Thymus (tissue), 11 donors: ENCODE results near the gene NPC2. TPM values are rescaled to one million over a fixed set of nuclear protein-coding genes. Genes with fewer than 3 reads are reported as not detected.
A peak's percentile ranks its signal among the peaks of the same experiment; 100 is the strongest.
"Not testable (repeated sequence)": the region's sequence is repeated elsewhere in the genome, so short reads cannot be mapped to it uniquely, and the experiment has no call there.

Experiments used
- DNase-seq, 9 donors: peaks; one replicate each; pipeline ENCODE4 v3.0.0-alpha.2; 2013; ENCODE audit warnings: low spot score in 9 of 9, low read depth in 6 of 9, missing footprints in 1 of 9
- H3K27ac ChIP-seq, 2 donors: one replicate each; pipeline ENCODE4 v1.5.1; 2013; ENCODE audit warnings: control low read depth in 1 of 2, low read depth in 1 of 2, low read length in 1 of 2, mild to moderate bottlenecking in 1 of 2, moderate library complexity in 1 of 2
- H3K27me3 ChIP-seq, 2 donors: one replicate each; pipeline ENCODE4 v1.5.1; 2013; ENCODE audit warnings: low read length in 1 of 2; ENCODE audit not compliant: control insufficient read depth in 2 of 2, insufficient read depth in 1 of 2
- H3K36me3 ChIP-seq, 2 donors: one replicate each; pipeline ENCODE4 v1.5.1; 2013; ENCODE audit warnings: low read length in 1 of 2, mild to moderate bottlenecking in 1 of 2, moderate library complexity in 1 of 2; ENCODE audit not compliant: control insufficient read depth in 2 of 2, insufficient read depth in 2 of 2
- H3K4me1 ChIP-seq, 2 donors: one replicate each; pipeline ENCODE4 v1.5.1; 2013; ENCODE audit warnings: low read length in 2 of 2; ENCODE audit not compliant: control insufficient read depth in 2 of 2, insufficient read depth in 2 of 2
- H3K4me3 ChIP-seq, 2 donors: one replicate each; pipeline ENCODE4 v1.5.1; 2013; ENCODE audit warnings: low read length in 2 of 2, control low read depth in 1 of 2, mild to moderate bottlenecking in 1 of 2
- H3K9me3 ChIP-seq, 2 donors: one replicate each; pipeline ENCODE4 v1.5.1; 2013; ENCODE audit warnings: low read length in 1 of 2, mild to moderate bottlenecking in 1 of 2; ENCODE audit not compliant: control insufficient read depth in 2 of 2, insufficient read depth in 1 of 2
- WGBS: extraction: QIAGEN DNeasy Blood & Tissue Kit; methylation state at CpG from one replicate; pipeline ENCODE4 v1.1.7; 2013; 5-methylcytosine and 5-hydroxymethylcytosine counted together
- polyA plus RNA-seq: library from polyadenylated mRNA; stranded (reverse); fragments of 200-250 nt; gene quantifications from one replicate; pipeline ENCODE4 v1.2.3, GENCODE V29; 2013
- total RNA-seq: library from RNA; stranded (reverse); fragments of 120-200 nt; gene quantifications from one replicate; pipeline ENCODE4 v1.2.4, GENCODE V29; 2013
- donor health status: healthy.

The NPC2 gene
- total and polyA plus RNA-seq, 2 donors, result 89.8 to 260 TPM

GRCh38 chr14:74457565-74457895 lies 35.6 kb downstream of the NPC2 start:
- H3K9me3 ChIP-seq, result no peaks in the 10 kb centered on the region
- peaks cover 0 to 11% of the 10 kb centered on the region in 2 donors for H3K27me3 ChIP-seq
- H3K27ac ChIP-seq, result no peak overlapping the region
- WGBS, result 97% methylated on average over 4 of the region's 4 CpGs
- no peak overlapping the region for H3K4me3 ChIP-seq
- no peak for DNase-seq
- no peaks in the 10 kb centered on the region for H3K36me3 ChIP-seq
- H3K4me1 ChIP-seq, result peaks cover 0 to 3% of the 10 kb centered on the region in 2 donors

- H3K27ac ChIP-seq, result no peak overlapping the region
- no peak overlapping the region for H3K4me3 ChIP-seq
- H3K4me1 ChIP-seq, result peaks cover 0 to 3% of the 10 kb centered on the region in 2 donors
- H3K9me3 ChIP-seq, result no peaks in the 10 kb centered on the region
- DNase-seq, result no peak
- H3K36me3 ChIP-seq, result no peaks in the 10 kb centered on the region
- H3K27me3 ChIP-seq, result peaks cover 0 to 11% of the 10 kb centered on the region in 2 donors
- WGBS, result 95% methylated on average over 17 of the region's 17 CpGs
Measured at GRCh38 chr14:74456684-74457564, 36.2 kb downstream of the NPC2 start.

- DNase-seq, H3K36me3 ChIP-seq, H3K27ac ChIP-seq, H3K9me3 ChIP-seq, H3K4me1 ChIP-seq, H3K4me3 ChIP-seq: not testable (repeated sequence)
- 97% methylated on average over 5 of the region's 5 CpGs for WGBS
- H3K27me3 ChIP-seq, result peaks cover 0 to 11% of the 10 kb centered on the region in 2 donors
Measured at GRCh38 chr14:74454397-74454796, 38.7 kb downstream of the NPC2 start.

GRCh38 chr14:74444866-74445265 lies 48.2 kb downstream of the NPC2 start:
- H3K4me3 ChIP-seq, result no peak overlapping the region
- 57% methylated on average over 3 of the region's 3 CpGs for WGBS
- H3K27ac ChIP-seq, result no peak overlapping the region
- peaks cover 0 to 3% of the 10 kb centered on the region in 2 donors for H3K27me3 ChIP-seq
- no peaks in the 10 kb centered on the region for H3K36me3 ChIP-seq
- no peak for DNase-seq
- H3K4me1 ChIP-seq, result no peaks in the 10 kb centered on the region
- H3K9me3 ChIP-seq, result no peaks in the 10 kb centered on the region

GRCh38 chr14:74442757-74443156 lies 50.3 kb downstream of the NPC2 start:
- Histone ChIP-seq H3K4me1 (no peaks in the 10 kb centered on the region), H3K27me3 (peaks cover 0 to under 1% of the 10 kb centered on the region in 2 donors), H3K36me3 (no peaks in the 10 kb centered on the region), H3K27ac (no peak overlapping the region), H3K9me3 (no peaks in the 10 kb centered on the region), H3K4me3 (no peak overlapping the region)
- no peak for DNase-seq

- no peaks in the 10 kb centered on the region for H3K9me3 ChIP-seq
- DNase-seq, result no peak
- H3K27ac ChIP-seq, result no peak overlapping the region
- H3K36me3 ChIP-seq, result no peaks in the 10 kb centered on the region
- 96% methylated on average over 3 of the region's 3 CpGs for WGBS
- H3K27me3 ChIP-seq, result peaks cover 0 to 2% of the 10 kb centered on the region in 2 donors
- H3K4me3 ChIP-seq, result no peak overlapping the region
- H3K4me1 ChIP-seq, result no peaks in the 10 kb centered on the region
Measured at GRCh38 chr14:74441113-74441512, 52.0 kb downstream of the NPC2 start.

- Histone ChIP-seq H3K4me3 (no peak overlapping the region), H3K27me3 (peaks cover 0 to 2% of the 10 kb centered on the region in 2 donors), H3K27ac (no peak overlapping the region), H3K4me1 (no peaks in the 10 kb centered on the region), H3K9me3 (no peaks in the 10 kb centered on the region), H3K36me3 (no peaks in the 10 kb centered on the region)
- no peak for DNase-seq
- WGBS, result 87% methylated on average over 3 of the region's 3 CpGs
Measured at GRCh38 chr14:74438351-74438915, 54.7 kb downstream of the NPC2 start.

- Histone ChIP-seq H3K27ac (no peak overlapping the region), H3K27me3 (peaks cover 0 to 2% of the 10 kb centered on the region in 2 donors), H3K4me3 (no peak overlapping the region), H3K9me3 (no peaks in the 10 kb centered on the region), H3K4me1 (no peaks in the 10 kb centered on the region), H3K36me3 (no peaks in the 10 kb centered on the region)
- WGBS, result 30% methylated on average over 3 of the region's 3 CpGs
- DNase-seq, result peak in 1 of 9 donors; percentile 2
Measured at GRCh38 chr14:74437496-74438053, 55.5 kb downstream of the NPC2 start.

GRCh38 chr14:74434294-74434693 lies 58.8 kb downstream of the NPC2 start:
- no peaks in the 10 kb centered on the region for H3K4me1 ChIP-seq
- no peak for DNase-seq
- no peak overlapping the region for H3K27ac ChIP-seq
- no peak overlapping the region for H3K4me3 ChIP-seq
- H3K27me3 ChIP-seq, result peaks cover 0 to 2% of the 10 kb centered on the region in 2 donors
- H3K36me3 ChIP-seq, result no peaks in the 10 kb centered on the region
- 57% methylated on average over 2 of the region's 2 CpGs for WGBS
- H3K9me3 ChIP-seq, result no peaks in the 10 kb centered on the region
